Adrenal gland (tissue), 5 donors: Measurements from ENCODE around the gene SUB1.

Source experiments
- CTCF ChIP-seq, 6 experiments: fragments of 450-650 bp in 4 of 6; fragments of 200-600 bp in 2 of 6; sonication (generic) in 1 of 6; IDR thresholded peaks; 1 replicate in 5 of 6; 2 replicates in 1 of 6; pipeline versions ENCODE4 v1.5.1 to v1.8.0; 2016 to 2021; ENCODE audit warnings: antibody characterized with exemption in 6 of 6, mild to moderate bottlenecking in 2 of 6, moderate library complexity in 1 of 6
- POLR2A ChIP-seq, 2 donors: fragments of 450-650 bp; IDR thresholded peaks; one replicate each; pipeline ENCODE4 v1.6.1; 2017; ENCODE audit warnings: antibody characterized with exemption in 2 of 2, mild to moderate bottlenecking in 2 of 2, moderate library complexity in 1 of 2
- donor health status: DM: no; HTN: no; CAD: no.

DNA sequence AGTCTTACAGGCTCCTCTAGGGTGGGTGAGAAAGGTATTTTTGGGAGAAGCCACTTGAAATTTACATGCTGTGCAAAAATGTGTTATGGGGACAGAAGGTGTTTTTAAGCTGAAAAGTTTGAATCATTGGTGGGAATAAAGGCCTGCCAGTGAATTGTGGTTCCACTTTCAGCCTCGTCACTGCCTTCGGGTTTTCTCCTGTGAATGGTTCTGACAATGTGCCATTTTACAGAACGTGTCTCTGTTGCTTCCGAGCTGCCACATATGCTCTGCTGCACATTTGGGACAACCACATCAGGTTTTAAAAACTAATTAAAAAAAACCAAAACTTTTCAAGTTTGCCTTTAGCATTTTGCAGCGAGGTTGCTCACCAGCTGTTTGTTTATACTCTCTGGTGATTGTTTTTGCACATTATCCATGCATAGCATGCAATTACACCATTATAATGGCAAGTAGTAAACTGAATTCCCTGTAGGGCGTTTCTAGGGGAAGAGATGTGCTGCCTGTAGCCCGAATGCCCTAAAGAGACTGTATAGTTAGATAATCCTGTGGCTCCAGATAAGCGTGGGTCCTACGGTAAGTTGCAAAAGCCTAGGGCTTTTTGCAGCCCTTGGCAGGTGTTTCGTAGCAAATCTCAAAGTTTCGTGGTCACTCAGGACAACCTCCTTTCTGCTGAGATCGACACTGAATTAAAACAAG, 40.1 kb upstream of the SUB1 start:
- TF ChIP-seq CTCF (IDR thresholded peaks at IDR 0.05) (no peak), POLR2A (IDR thresholded peaks at IDR 0.05) (no peak)
